ENCODE data around the gene RAG2.
A peak's percentile ranks its signal among the peaks of the same experiment; 100 is the strongest.
"Not testable (repeated sequence)": the region's sequence is repeated elsewhere in the genome, so short reads cannot be mapped to it uniquely, and the experiment has no call there.

Gene RAG2

DNA sequence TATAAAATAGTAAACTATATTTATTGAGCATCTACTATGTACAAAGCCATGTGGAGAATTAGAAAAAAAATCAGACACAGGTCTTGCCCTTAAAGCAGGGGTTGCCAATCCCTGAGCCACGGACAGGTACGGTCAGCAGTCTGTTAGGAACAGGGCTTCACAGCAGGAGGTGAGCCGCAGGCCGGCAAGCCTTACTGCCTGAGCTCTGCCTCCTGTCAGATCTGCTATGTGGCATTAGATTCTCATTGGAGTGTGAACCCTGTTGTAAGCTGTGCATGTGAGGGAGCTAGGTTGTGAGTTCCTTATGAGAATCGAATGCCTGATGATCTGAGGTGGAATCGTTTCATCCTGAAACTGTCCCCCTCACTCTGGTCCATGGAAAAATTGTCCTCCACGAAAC is 2.1 kb upstream of the RAG2 start:
- DNase-seq (ENCODE audit: low spot score), result no peak

DNA sequence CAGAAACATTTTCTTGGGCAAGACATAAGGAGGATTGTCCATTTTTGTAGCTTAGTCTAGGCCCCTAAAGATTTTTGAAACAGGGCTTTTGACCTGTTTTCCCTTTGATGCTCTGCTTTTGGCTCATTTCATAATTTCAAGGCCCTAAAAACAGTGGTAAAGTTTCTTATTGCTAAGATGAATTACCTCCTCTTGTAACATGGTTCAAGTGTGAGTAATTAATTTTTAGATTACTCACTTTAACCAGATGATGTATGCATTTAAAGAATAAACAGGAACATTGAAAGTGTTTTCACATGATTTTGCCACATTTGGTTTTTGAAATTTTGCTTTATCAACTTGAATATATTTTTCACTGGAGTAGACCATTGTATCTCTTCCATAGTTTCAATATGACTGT is 1.2 kb downstream of the RAG2 start:
- no peak for DNase-seq (ENCODE audit: low spot score)

GRCh38 chr11:36594316-36594989 is 3.6 kb downstream of the RAG2 start, which contains the start of gene IFTAP:
TSS of gene IFTAP (plus strand) at chr11:36594502. CDS start at chr11:36610104, 15,602 bp downstream.
- DNase-seq (ENCODE audit: low spot score), result peak; percentile 89

DNA sequence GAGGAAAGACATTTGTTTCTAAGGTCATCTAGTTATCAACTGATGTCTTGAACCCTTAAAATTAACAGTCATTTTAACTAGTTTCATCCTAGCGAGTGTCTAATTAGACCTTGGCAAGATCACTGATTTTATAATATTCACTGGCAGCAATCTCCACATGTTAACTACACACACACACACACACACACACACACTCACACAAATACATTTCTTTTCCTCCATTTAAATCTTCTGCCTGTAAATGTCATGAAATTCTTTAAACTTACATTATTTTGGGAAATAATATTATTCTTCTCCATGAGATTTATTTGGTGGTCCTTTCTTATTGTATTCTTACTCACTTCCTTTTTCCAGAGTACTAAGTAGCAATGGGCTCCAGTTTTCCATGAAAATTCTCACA is 6.6 kb downstream of the RAG2 start:
- DNase-seq (ENCODE audit: low spot score), result no peak

- DNase-seq (ENCODE audit: low spot score), result no peak
Observed at GRCh38 chr11:36590513-36590912, 7.5 kb downstream of the RAG2 start.

DNA sequence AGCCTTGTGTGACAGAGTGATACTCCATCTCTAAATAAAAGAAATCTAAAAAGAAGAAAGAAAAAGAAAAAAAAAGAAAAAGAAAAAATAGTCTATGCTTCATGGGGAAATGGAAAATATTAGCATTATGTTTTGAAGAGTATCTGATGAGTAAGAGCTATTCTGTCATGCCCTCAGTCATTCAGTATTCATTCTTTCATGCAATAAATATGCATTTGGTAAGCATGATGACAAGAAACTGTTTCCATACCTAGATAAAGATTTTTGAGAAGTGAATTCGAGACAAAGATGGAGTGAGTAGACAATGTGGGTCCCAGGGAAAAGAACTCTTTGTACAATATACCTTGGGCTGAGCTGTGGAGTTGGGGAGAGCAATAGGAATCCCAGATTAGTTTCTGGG is 9.9 kb downstream of the RAG2 start:
- DNase-seq (ENCODE audit: low spot score), result no peak

GRCh38 chr11:36586543-36586942 is 11.5 kb downstream of the RAG2 start:
- no peak for DNase-seq (ENCODE audit: low spot score)

DNA sequence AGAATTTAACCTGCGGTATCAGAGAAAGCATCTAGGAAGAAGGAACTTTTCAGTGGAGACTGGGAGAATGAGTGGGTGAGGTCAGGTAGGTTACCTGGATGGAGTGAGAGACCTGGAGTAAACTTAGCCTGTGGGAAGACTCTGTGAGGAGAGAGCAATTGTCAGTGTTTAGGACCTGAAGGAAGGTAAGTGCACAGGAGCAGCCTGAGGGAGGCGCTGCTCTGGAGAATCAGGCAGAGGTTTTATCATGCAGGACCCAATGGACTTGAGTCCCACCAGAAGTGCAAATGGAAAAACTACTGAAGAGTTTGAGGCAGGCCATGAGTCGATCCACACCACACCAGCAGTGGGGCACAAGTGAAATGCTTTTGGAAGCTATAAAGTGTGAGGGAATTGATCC is 14.4 kb downstream of the RAG2 start:
- DNase-seq (ENCODE audit: low spot score), result no peak

DNA sequence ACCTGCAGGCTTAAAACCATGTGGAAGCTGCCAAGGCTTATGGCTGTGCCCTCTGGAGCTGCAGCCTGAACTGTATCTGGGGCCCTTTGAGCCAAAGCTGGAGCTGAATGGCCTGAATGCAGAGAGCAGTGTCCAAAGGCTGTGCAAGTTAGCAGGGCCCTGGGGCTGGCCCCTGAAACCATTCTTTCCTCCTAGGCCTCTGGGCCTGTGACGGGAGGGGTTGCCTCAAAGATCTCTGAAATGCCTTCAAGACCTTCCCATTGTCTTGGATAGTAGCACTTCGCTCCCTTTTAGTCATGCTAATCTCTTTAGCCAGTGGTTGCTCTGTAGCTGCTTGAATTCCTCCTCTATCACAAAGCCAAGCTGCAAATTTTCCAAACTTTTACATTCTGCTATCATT is 16.5 kb downstream of the RAG2 start:
- DNase-seq (ENCODE audit: low spot score), result no peak

DNA sequence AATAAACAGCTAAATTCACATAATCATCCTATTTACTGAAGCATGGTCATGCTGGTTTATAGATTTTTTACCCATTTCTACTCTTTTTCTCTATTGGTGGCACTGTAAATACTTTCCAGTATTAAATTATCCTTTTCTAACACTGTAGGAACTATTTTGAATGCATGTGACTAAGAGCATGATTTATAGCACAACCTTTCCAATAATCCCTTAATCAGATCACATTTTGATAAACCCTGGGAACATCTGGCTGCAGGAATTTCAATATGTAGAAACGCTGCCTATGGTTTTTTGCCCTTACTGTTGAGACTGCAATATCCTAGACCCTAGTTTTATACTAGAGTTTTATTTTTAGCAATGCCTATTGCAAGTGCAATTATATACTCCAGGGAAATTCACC is 19.6 kb downstream of the RAG2 start:
- DNase-seq (ENCODE audit: low spot score), result no peak

GRCh38 chr11:36577859-36578258 is 20.2 kb downstream of the RAG2 start:
- peak; percentile 8 for DNase-seq (ENCODE audit: low spot score)

DNA sequence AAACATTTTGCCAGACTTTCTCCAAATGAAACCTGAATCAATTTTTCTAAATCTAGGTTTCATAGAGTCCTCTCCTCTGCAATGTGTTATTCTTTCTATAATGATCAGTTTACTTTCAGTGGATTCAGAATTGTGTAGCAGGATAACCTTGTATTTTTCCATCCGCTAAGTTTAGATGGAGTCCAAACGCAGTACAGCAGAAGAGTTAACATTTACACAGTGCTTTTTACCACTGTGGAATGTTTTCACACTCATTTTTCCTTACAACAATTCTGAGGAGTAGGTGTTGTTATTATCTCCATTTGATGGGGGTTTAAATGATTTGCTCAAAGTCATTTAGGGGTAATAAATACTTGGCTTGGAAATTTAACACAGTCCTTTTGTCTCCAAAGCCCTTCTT is 20.7 kb downstream of the RAG2 start:
- DNase-seq (ENCODE audit: low spot score), result no peak

DNA sequence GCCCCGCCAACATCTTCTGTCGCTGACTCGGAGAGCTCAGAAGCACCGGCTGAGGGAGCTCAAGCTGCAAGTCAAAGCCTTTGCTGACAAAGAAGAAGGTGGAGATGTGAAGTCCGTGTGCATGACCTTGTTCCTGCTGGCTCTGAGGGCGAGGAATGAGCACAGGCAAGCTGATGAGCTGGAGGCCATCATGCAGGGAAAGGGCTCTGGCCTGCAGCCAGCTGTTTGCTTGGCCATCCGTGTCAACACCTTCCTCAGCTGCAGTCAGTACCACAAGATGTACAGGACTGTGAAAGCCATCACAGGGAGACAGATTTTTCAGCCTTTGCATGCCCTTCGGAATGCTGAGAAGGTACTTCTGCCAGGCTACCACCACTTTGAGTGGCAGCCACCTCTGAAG is 23.6 kb downstream of the RAG2 start:
- no peak for DNase-seq (ENCODE audit: low spot score)

DNA sequence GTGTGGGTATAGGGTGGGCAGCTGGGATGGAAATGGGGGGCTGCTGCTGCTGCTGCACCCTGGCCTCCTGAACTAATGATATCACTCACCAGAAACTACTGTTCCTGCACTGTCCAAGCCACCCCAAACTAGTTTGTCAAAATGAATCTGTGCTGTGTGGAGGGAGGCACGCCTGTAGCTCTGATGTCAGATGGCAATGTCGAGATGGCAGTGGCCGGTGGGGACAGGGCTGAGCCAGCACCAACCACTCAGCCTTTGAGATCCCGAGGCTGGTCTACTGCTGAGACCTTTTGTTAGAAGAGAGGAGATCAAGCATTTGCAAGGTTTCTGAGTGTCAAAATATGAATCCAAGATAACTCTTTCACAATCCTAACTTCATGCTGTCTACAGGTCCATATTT is 28.9 kb downstream of the RAG2 start:
- DNase-seq (ENCODE audit: low spot score), result no peak

DNA sequence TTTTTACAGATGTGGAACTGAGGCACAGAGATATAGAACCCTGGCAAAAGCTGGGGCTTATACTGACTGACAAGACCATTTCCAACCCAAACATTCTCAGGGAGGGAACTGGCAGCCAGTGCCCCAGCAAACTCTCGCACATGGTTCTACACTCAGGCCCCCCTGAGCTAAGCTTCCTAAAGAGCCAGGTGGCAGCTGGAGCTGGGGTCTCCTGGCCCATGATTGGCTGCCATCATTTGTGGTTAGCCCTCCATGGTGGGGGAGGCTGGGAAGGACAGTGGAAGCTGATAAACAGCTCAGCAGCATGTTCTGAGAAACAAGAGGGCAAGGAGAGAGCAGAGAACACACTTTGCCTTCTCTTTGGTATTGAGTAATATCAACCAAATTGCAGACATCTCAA is 30.3 kb downstream of the RAG2 start, which contains the start of gene RAG1:
Gene RAG1, plus strand, starts transcription at position 314 of the 400 bp plus-strand sequence. CDS start 5,298 bp downstream, outside the sequence.
- DNase-seq (ENCODE audit: low spot score), result no peak

GRCh38 chr11:36566407-36567053 is 31.5 kb downstream of the RAG2 start:
- DNase-seq (ENCODE audit: low spot score), result no peak

GRCh38 chr11:36565031-36565610 is 32.9 kb downstream of the RAG2 start:
- DNase-seq (ENCODE audit: low spot score), result no peak

- peak; percentile 32 for DNase-seq (ENCODE audit: low spot score)
Observed at GRCh38 chr11:36564376-36565030, 33.5 kb downstream of the RAG2 start.

- no peak for DNase-seq (ENCODE audit: low spot score)
Observed at GRCh38 chr11:36558571-36559413, 39.2 kb downstream of the RAG2 start.

DNA sequence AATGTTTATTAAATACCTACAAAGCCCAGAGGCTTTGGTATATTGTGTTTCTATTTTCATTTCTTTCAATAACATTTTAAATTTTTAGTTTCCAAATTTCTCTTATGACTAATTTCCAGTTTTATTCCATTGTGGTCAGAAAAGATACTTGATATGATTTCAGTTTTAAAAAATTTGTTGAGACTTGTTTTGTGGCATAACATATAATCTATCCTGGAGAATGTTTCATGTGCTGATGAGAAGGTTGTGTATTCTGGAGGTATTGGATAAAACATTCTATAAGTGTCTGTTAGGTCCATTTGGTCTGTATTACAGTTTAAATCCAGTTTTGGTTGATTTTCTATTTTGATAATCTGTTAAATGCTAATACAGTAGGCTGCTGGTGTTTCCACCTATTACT is 40.0 kb downstream of the RAG2 start:
- no peak for DNase-seq (ENCODE audit: low spot score)

DNA sequence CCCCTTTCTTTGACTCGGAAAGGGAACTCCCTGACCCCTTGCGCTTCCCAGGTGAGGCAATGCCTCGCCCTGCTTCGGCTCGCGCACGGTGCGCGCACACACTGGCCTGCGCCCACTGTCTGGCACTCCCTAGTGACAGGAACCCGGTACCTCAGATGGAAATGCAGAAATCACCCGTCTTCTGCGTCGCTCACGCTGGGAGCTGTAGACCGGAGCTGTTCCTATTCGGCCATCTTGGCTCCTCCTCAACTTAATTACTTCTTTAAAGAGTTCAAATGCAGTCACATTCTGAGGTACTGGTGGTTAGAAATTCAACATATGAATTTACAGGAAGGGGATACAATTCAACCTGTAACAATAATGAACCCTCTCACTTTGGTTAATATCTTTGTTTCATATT is 40.6 kb downstream of the RAG2 start:
- DNase-seq (ENCODE audit: low spot score), result not testable (repeated sequence)

All from LoVo (cell line).